Body of pancreas (tissue), 4 donors: ENCODE results near the gene WDR12.
"Not testable (repeated sequence)": the region's sequence is repeated elsewhere in the genome, so short reads cannot be mapped to it uniquely, and the experiment has no call there.

Source experiments
- POLR2A ChIP-seq, 3 donors: fragments of 450-650 bp; IDR thresholded peaks; one replicate each; pipeline ENCODE4 v1.6.1; 2016; ENCODE audit warnings: antibody characterized with exemption in 3 of 3, mild to moderate bottlenecking in 2 of 3
- TF ChIP-seq, protein P1 (sequence below), 7 experiments: fragments of 450-650 bp in 4 of 7; fragments of 200-600 bp in 3 of 7; sonication (generic) in 3 of 7; IDR thresholded peaks; one replicate each; pipeline ENCODE4 v1.5.1; 2016 to 2019; ENCODE audit warnings: antibody characterized with exemption in 7 of 7

DNA sequence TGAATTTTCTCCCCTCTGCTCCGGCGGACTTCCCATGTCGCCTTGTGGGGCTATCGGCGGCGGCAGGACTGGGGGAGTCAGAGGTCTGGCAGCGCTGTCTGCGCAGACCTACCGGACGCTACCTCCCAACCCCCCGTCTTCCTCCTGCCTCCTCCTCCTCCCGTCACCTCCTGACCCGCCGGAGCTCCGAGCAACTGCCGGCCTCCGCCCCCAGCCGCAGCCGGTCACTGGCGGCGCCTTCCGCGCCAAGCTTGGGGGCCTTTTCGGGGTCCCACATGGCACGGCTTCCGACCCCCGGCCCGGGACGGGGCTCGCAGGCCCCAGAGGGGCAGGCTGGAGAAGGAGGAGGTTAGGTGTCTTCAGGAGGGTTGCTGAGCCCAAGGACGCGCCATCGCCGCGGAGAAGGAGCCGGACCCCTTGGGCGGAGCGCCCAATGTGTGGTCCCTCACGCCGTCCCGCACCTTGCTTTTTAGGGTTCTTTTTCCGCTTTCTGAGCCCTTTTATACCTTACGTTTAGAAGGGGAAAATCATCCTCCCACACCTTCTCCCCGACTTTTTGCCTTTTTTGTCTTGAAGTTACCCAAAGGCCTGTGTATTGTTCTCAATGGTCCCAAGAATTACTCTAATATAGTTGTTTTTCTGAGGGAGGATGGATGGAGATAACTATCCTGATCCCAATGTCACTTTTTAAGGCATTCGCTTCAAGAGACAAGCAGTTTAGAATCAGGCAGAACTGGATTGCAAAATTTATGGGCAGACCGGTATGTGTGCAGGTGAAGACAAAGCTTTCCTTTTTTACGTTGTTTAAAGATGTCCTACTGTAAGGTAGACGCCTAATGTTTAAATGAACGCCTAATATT, 1.1 kb upstream of the WDR12 start:
- TF ChIP-seq, protein P1, sequence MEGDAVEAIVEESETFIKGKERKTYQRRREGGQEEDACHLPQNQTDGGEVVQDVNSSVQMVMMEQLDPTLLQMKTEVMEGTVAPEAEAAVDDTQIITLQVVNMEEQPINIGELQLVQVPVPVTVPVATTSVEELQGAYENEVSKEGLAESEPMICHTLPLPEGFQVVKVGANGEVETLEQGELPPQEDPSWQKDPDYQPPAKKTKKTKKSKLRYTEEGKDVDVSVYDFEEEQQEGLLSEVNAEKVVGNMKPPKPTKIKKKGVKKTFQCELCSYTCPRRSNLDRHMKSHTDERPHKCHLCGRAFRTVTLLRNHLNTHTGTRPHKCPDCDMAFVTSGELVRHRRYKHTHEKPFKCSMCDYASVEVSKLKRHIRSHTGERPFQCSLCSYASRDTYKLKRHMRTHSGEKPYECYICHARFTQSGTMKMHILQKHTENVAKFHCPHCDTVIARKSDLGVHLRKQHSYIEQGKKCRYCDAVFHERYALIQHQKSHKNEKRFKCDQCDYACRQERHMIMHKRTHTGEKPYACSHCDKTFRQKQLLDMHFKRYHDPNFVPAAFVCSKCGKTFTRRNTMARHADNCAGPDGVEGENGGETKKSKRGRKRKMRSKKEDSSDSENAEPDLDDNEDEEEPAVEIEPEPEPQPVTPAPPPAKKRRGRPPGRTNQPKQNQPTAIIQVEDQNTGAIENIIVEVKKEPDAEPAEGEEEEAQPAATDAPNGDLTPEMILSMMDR (IDR thresholded peaks at IDR 0.05), result peak in 1 of 7 experiments; percentile 4
- not testable (repeated sequence) for TF ChIP-seq POLR2A (IDR thresholded peaks at IDR 0.05)
